CD4-positive, alpha-beta T cell treated with Interleukin-10 for 1 hour (primary cell): ENCODE measurements around the gene PRKAB1.

Experiments used
- DNase-seq: peaks from one replicate; pipeline ENCODE4 v3.0.0-alpha.2; 2020

PRKAB1 gene

DNA sequence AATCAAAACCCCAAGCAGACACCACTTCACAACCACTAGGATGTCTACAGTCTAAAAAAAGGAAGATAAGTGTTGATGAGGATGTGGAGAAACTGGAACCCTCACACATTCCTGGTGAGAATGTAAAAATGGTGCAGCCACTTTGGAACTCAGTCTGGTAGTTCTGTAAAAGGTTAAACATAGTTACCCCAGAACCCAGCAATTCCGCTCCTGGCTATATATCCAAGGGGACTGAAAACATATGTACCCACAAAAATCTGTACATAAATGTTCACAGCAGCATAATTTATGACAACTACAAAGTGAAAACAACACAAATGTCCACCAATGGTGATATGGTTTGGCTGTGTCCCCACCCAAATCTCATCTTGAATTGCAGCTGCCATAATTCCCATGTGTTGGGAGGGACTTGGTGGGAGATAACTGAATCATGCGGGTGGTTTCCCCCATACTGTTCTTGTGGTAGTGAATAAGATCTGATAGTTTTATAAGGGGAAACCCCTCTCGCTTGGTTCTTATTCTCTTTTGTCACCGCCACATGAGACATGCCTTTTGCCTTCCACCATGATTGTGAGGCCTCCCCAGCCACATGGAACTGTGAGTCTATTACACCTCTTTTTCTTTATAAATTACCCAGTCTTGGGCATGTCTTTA, 46.8 kb downstream of the PRKAB1 start:
- no peak for DNase-seq

DNA sequence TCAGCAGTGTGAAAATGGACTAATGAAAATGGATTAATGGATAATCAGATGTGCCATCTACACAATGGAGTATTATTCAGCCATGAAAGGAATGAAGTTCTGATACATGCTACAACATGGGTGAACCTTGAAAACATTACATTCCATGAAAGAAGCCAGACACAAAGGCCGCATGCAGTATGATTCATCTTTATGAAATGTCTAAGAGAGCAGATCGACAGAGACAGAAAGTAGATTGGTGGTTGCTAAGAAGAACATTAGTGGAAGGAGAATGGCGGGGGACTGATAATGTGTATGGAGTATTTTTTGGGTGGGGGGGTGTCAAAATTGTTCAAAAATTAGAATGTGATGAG, 47.3 kb downstream of the PRKAB1 start:
- DNase-seq, result no peak

GRCh38 chr12:119718141-119718540, 50.2 kb downstream of the PRKAB1 start:
- DNase-seq, result no peak

DNA sequence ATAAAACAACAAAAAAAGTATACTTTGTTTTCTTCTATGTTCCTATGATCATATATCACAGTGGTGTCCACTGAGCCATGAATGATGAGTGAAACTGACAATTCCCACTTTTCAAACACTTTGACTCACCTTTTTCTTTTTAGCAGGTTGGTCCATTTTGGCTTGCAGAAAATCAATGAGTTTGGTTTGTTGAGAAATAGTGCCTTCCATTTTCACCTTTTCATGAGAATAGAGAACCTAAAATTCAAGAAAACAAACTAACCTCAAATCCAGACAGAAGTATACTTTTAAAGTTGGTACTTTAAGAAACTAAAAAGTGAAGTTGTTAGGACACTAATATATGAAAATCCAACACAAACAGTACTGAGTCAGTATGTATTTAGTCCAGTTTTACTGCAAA, 52.4 kb downstream of the PRKAB1 start:
- DNase-seq, result no peak

- DNase-seq, result no peak
Observed at GRCh38 chr12:119721306-119721705, 53.4 kb downstream of the PRKAB1 start.

DNA sequence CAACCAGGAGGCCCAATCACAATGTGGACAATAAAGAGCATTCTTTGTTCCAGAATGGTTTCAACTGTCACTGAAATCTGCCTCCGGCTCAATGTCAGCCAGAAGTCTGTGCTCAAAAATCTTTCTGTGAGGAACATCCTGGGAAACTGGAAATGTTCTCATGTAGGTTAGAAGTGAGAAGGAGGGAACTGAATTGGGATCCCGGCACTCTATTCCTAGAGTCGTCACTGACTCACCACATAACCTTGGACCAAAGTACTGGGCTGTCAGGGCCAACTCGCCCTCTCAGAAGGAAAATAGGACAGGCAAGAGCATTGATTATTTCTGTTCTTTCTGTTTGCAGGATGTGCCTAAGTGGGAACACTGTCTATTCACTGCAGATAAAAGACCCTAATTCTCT, 57.6 kb downstream of the PRKAB1 start:
- no peak for DNase-seq

GRCh38 chr12:119727600-119728443, 59.9 kb downstream of the PRKAB1 start:
- no peak for DNase-seq

- DNase-seq, result no peak
Observed at GRCh38 chr12:119728444-119728745, 60.5 kb downstream of the PRKAB1 start.

- no peak for DNase-seq
Observed at GRCh38 chr12:119729871-119730270, 61.9 kb downstream of the PRKAB1 start.

GRCh38 chr12:119730381-119730780, 62.4 kb downstream of the PRKAB1 start:
- DNase-seq, result no peak
